Fibroblast of villous mesenchyme (primary cell): Measurements from ENCODE around the gene PLPP4. TPM values are rescaled to one million over a fixed set of nuclear protein-coding genes. Genes with fewer than 3 reads are reported as not detected.

Source experiments
- DNase-seq: peaks from one replicate; pipeline ENCODE4 v3.0.0-alpha.2; 2010; ENCODE audit warnings: low read depth
- H3K4me3 ChIP-seq: 2 replicates; pipeline ENCODE4 v1.5.1; 2011; ENCODE audit warnings: low read depth, mild to moderate bottlenecking, low read length
- CTCF ChIP-seq: IDR thresholded peaks from 2 replicates; pipeline ENCODE4 v1.5.1; 2012; ENCODE audit warnings: low read depth, mild to moderate bottlenecking, low read length; ENCODE audit not compliant: insufficient read depth
- total RNA-seq: library from RNA; depleted of rRNA; stranded (reverse); fragments of >200 nt; gene quantifications from 2 replicates; pipeline ENCODE4 v1.2.3, GENCODE V29; 2012

Gene PLPP4
- total RNA-seq, 1 donor = 0.86 TPM

DNA sequence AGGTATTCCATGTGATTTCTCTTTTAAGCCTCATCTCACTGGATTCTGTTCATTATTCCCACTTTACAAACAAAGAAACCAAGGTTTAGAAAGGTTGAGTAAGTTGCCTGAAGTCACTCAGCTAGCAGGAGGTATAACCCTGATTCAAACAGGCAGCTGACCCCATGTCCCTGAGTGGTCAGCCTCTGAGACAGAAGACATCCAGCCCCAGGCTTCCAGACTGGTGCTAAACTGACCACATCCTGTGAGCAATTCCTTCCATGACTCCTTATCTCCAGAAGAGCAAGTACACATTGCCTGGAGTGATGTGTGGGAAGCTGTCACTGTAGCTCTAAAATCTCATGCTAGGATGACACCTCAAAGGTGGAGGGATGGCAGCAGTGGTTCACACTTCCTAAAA, 3.7 kb downstream of the PLPP4 start:
- TF ChIP-seq CTCF = no peak
- peak; percentile 93 for DNase-seq
- H3K4me3 ChIP-seq = no peak overlapping the region

DNA sequence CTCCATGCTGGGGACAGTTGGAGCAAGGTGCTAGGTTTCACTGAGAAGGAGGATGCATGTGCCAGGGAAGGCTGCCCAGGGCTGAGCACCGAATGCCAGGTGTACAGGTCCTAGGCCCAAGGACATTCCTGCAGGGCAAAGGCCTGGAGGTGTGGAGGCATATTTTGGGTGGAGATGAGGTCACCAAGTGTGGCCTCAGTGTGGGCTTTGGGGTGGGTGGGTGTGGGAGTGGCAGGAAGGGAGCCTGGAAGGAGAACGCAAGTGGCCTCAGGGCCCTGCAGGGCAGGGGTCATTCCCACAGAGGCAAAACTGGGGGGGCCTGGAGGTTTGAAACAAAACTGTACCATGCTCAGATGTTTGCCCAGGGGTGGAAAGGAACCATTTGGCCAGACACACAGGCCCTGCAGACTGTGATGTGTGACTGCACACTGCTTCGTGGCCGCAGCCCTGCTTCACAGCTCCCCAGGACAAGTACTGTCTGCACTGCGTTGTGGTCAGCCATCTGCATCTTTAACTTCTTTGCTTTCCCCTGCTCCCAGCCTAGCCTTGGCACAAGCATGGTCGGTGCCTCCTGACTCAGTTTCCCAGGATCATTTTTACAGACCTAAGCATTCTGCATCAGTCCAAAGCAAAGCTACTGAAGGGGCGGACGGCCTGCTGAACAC, 5.1 kb downstream of the PLPP4 start:
- no peak overlapping the region for H3K4me3 ChIP-seq
- no peak for DNase-seq
- TF ChIP-seq CTCF = no peak

- no peak for DNase-seq
- no peak overlapping the region for H3K4me3 ChIP-seq
- no peak for TF ChIP-seq CTCF
Observed at GRCh38 chr10:120465138-120465537, 8.1 kb downstream of the PLPP4 start.

DNA sequence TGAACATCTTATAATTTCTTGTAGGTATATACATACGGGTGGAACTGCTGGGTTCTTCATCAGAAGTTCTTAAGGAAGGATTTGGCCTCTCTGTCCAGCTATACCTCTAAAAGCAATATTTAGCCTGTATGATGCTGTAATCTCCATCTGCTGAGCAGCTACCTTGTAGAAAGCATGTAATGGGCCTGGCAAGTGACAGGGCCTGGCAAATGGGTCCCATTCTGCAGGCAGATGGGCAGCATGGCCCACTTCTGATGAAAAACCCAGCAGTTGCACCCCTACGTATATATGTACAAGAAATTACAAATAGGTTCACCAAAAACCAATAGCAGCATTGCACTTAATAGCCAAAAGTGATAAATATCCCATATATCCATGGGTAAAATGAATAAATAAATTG, 9.0 kb downstream of the PLPP4 start:
- no peak for DNase-seq
- H3K4me3 ChIP-seq = no peak overlapping the region
- TF ChIP-seq CTCF = no peak

DNA sequence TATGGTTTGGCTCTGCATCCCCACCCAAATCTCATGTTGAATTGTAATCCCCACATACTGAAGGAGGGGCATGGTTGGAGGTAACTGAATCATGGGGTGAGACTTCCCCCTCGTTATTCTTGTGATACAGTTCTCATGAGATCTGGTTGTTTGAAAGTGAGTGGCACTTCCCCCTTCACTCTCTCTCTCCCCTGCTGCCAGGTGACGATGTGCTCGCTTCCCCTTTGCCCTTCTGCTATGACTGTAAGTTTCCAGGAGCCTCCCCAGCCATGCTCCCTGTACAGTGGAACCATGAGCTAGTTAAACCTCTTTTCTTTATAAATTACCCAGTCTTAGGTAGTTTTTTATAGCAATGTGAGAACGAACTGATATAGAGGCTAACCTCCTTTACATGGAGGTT, 16.6 kb downstream of the PLPP4 start:
- TF ChIP-seq CTCF = no peak
- H3K4me3 ChIP-seq = no peak overlapping the region
- no peak for DNase-seq

DNA sequence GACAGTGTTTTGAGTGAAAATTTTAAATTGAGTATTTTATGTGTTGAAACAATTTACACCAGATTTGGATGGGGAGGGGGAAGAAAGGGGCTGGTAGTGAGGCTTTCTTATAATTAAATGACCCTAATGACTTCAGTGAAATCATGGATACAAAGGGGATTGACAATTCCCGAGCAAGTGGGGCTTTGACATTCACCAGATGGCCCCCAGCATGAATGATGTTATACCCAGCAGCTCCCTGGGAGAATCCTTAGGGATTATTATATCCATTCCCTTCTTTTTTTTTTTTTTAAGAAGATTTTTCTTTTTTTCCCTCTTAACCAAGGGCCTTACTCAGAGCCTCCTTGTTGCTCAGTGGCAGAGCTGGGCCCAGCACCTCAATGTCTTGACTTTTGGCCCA, 17.9 kb downstream of the PLPP4 start:
- H3K4me3 ChIP-seq = no peak overlapping the region
- TF ChIP-seq CTCF = no peak
- DNase-seq = no peak
